HL-60/S4 (cell line): ENCODE data around the gene LILRA1.
"Not testable (repeated sequence)": the region's sequence is repeated elsewhere in the genome, so short reads cannot be mapped to it uniquely, and the experiment has no call there.

Source experiments
- in situ Hi-C: fragments of 300-500 bp; cut with MboI; formaldehyde crosslinking; loops from 2 replicates; pipeline ENCODE4 v1.14.3; 2022; ENCODE audit warnings: low sequenced_read_pairs

The LILRA1 gene

GRCh38 chr19:54576411-54576976 lies 16.9 kb upstream of the LILRA1 start:
- in situ Hi-C loops: loop anchor here (5.0 kb wide), 1 partner anchor 279 kb away; no protein-coding TSS in a partner anchor

DNA sequence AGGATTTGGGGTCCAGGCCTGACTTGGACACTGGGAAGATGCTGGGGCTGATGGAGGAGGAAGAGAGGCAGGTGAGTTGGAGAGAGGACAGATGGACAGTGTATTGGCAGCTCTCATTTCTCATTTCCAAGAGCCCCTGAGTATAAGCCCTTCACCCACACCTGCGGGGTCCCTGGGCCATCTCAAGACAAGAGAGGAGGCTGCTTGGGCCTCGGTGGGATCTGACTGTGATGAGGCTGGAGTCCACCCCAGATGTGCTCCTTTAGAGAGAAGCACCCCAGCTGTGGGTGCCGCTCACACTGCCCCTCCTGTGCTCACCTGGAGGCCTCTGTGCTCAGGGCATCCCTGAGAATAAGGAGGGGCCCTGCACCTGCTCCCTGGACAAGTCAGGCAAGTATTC lies 16.1 kb upstream of the LILRA1 start:
- in situ Hi-C loops: loop anchor here (5.0 kb wide), 1 partner anchor 280 kb away; no protein-coding TSS in a partner anchor

DNA sequence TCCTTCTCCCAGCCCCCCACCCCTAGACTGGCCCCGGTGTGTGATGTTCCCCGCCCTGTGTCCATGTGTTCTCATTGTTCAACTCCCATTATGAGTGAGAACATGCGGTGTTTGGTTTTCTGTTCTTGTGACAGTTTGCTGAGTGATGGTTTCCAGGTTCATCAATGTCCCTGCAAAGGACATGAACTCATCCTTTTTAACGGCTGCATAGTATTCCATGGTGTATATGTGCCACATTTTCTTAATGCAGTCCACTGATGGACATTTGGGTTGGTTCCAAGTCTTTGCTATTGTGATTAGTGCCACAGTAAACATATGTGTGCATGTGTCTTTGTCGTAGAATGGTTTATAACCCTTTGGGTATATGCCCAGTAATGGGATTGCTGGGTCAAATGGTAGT lies 15.2 kb upstream of the LILRA1 start:
- in situ Hi-C loops: loop anchor here (5.0 kb wide), 1 partner anchor 281 kb away; no protein-coding TSS in a partner anchor

GRCh38 chr19:54586397-54586796 lies 7.0 kb upstream of the LILRA1 start:
- in situ Hi-C loops: no loop called here

DNA sequence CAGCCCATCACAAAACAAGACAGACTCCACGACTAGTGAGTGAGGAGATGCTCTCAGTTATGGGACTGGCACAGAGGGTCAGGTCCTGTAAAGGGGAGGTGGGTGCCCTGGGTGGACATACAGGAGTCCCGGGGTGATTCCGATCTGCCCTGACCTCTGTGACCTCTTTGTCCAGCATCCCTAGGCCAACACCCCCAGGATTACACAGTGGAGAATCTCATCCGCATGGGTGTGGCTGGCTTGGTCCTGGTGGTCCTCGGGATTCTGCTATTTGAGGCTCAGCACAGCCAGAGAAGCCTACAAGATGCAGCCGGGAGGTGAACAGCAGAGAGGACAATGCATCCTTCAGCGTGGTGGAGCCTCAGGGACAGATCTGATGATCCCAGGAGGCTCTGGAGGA lies 6.4 kb upstream of the LILRA1 start:
- in situ Hi-C loops: no loop called here

- in situ Hi-C loops: not testable (repeated sequence)
These were observed 647 bp downstream of the LILRA1 start for GRCh38 chr19:54593931-54594626.

- in situ Hi-C loops: no loop called here
These were observed 1.3 kb downstream of the LILRA1 start for GRCh38 chr19:54594737-54595136.

GRCh38 chr19:54595680-54596436 lies 2.4 kb downstream of the LILRA1 start:
- in situ Hi-C loops: not testable (repeated sequence)

DNA sequence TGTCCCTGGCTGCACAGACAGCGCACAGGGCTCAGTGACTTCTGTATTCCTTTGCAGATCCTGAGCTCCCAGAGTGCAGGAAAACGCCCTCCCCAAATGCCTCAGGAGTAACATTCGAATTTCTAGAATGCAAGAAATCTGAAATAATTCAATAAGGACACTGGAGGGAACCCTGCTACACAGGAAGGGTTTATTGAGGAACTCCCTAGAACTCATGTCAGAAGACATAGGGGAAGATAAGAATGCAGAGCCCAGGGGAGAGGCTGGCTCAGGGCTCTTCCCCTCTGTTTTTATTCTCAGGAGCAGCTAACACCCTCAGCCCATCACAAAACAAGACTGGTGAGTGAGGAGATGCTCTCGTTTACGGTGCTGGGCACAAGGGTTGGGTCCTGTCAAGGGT lies 6.8 kb downstream of the LILRA1 start:
- in situ Hi-C loops: no loop called here

GRCh38 chr19:54606230-54606629 lies 12.8 kb downstream of the LILRA1 start:
- in situ Hi-C loops: no loop called here

DNA sequence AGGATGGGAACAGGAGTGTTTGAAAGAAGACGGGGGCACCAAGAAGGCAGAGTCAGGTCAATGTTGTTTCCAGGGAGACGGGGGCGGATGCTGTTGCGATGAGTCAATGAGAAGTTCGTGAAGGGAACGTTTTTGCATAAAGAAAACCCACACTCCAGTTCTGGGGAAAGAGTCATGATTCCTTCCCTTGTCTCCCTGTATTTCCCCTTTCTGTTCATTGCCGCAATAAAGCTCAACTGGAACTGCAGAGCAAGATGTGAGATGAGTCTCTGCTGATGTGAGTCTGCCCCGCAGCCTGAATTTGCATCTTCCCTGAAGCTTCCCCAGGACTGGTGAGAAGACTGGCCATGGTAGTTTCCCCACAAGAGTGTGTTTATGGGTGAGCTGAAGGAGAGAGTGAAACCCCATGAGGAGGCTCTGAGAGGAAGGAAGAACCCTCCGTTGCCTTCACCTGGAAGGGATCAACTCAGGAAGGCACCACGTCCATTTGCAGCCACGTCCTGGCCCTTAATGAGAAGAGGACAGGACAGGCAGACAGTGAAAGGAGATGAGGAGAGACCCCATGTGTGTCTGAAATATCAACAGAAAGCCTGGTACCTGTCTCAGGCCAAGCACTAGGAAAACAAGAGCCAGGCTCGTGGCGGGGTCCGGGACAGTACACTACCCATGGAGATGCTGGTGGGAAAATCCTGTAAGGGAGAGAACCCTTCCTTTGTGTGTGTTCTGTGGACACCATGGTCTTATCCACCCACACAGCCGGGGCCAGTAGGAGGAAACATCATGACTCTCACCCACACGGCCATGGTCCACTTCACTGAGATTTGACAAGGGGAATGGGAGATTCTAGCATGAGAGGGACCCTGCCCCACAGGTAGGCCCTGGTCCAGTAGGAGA lies 13.7 kb downstream of the LILRA1 start:
- in situ Hi-C loops: no loop called here

- in situ Hi-C loops: no loop called here
These were observed 14.3 kb downstream of the LILRA1 start for GRCh38 chr19:54607785-54608150.

DNA sequence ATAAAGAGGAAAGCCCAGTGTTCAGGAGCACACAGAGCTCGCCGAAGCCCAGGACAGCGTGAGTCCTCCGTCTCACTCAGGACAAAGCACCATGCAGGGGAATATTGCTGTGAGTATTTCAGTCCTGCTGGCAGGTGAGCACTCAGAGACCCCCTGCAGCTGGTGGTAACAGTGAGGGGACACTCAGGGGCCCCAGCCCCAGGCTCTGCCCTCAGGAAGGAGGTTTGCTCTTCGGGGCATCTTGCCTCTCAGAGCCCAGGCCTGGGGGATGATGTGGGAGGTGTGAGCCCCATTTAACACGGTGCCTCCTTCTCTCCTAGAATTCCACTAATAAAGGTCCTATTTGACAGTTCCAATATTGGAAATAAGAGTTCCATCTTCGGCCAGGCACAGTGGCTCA lies 14.8 kb downstream of the LILRA1 start:
- in situ Hi-C loops: no loop called here

DNA sequence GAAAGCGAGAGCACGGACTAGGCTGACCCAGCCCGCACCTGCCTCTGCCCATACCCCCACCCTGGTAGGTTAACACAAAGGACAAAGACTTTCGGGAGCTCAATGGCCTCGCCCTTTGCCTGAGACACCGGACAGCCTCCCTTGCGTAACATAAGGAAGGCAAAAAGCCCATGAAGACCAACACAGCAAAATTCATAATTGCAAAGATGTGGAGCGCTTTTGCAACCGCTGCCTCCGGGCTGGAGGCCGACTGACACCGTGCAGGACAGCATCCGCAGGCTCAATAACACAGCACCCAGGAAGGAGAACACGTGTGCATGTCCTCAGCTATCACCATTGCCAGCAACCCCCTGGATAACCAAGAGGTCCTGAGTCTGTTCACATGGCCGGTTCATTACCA lies 15.4 kb downstream of the LILRA1 start:
- in situ Hi-C loops: no loop called here

GRCh38 chr19:54609356-54609791 lies 15.9 kb downstream of the LILRA1 start:
- in situ Hi-C loops: no loop called here

DNA sequence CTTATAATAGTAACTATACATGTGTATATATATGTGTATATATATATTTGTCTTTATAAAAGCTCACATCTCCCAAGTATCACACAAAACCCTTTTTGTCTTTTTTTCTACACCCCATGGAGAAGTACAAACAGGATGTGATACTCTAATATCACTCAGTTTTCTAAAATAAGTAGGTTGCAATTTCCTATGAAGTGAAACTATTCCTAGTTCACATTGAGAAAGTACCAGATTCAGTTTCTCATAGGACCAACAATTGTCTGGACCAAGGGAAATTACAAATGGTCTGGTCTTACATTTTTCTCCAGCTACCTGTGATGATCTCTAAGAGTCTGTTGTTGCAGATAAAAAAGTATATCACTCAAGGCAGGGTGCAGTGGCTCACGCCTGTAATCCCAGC lies 19.0 kb downstream of the LILRA1 start:
- in situ Hi-C loops: no loop called here

- in situ Hi-C loops: no loop called here
These were observed 21.3 kb downstream of the LILRA1 start for GRCh38 chr19:54614726-54615125.

DNA sequence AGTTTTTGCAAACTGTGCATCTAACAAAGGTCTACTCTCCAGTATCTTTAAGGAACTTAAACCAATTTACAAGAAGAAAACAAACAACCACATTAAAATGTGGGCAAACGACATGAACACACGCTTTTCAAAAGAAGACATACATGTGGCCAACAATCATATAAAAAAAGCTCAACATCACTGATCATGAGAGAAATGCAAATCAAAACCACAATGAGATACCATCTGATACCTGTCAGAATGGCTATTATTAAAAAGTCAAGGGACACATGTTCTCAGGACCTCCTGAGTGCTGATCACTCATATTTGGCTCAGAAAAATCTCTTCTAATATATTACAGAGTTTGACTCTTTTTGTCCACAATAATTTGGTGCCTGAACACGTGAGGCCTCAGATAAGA lies 22.6 kb downstream of the LILRA1 start:
- in situ Hi-C loops: no loop called here

GRCh38 chr19:54616821-54617560 lies 23.6 kb downstream of the LILRA1 start:
- in situ Hi-C loops: no loop called here

- in situ Hi-C loops: no loop called here
These were observed 27.0 kb downstream of the LILRA1 start for GRCh38 chr19:54620464-54620863.
